IPS-11a (cell line): ENCODE results near the gene NTMT1.
"Not testable (repeated sequence)": the region's sequence is repeated elsewhere in the genome, so short reads cannot be mapped to it uniquely, and the experiment has no call there.

Source experiments
- H3K4me3 ChIP-seq: one replicate; pipeline ENCODE4 v1.5.1; 2013; ENCODE audit warnings: low read depth, low read length, control low read depth

NTMT1 gene

GRCh38 chr9:129635099-129636065 is 9.4 kb downstream of the NTMT1 start:
- H3K4me3 ChIP-seq: no peak overlapping the region

GRCh38 chr9:129636343-129636742 is 10.4 kb downstream of the NTMT1 start:
- H3K4me3 ChIP-seq: not testable (repeated sequence)

DNA sequence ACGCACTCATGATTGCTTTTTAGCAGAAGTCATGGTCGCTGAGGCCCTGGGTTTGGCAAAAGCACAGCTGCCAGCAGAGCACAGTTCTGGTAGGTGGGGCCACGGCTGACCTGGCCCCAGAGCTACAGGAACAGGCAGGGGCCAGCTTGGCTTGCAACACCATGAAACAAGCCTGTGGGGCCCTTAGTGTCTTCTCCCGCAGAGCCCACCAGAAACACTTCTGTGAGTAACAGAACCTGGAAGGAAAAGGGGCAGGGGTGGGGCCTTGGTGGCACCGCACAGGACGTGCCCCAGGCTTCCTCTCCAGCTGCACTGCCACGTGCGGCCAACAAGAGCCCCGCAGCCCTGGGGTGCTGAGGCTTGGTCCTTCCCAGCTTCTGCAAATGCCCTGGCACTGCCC is 11.1 kb downstream of the NTMT1 start:
- no peak overlapping the region for H3K4me3 ChIP-seq

- H3K4me3 ChIP-seq: no peak overlapping the region
Observed at GRCh38 chr9:129637673-129638439, 11.9 kb downstream of the NTMT1 start.

GRCh38 chr9:129639034-129639630 is 13.2 kb downstream of the NTMT1 start:
- H3K4me3 ChIP-seq: no peak overlapping the region

DNA sequence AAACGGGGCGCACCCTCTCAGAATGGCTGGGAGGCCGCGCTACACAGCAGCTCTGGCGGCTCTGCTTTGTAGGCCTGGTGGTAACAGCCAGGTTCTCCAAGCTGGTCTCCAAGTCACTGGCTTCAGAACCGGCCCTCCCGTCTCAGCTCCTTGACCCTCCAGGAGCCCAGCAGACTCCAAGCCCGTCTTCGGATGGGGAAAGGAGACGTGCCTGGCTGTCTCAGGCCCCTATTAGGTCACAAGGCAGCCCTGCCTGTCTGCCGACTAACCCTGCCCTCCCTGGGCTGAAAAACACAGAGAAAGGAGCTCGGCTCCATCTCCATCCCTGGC is 13.8 kb downstream of the NTMT1 start:
- H3K4me3 ChIP-seq: no peak overlapping the region

- no peak overlapping the region for H3K4me3 ChIP-seq
Observed at GRCh38 chr9:129640086-129640870, 14.3 kb downstream of the NTMT1 start.

- peak overlapping the region; percentile 92 for H3K4me3 ChIP-seq
Observed at GRCh38 chr9:129640871-129641749, 15.1 kb downstream of the NTMT1 start.

DNA sequence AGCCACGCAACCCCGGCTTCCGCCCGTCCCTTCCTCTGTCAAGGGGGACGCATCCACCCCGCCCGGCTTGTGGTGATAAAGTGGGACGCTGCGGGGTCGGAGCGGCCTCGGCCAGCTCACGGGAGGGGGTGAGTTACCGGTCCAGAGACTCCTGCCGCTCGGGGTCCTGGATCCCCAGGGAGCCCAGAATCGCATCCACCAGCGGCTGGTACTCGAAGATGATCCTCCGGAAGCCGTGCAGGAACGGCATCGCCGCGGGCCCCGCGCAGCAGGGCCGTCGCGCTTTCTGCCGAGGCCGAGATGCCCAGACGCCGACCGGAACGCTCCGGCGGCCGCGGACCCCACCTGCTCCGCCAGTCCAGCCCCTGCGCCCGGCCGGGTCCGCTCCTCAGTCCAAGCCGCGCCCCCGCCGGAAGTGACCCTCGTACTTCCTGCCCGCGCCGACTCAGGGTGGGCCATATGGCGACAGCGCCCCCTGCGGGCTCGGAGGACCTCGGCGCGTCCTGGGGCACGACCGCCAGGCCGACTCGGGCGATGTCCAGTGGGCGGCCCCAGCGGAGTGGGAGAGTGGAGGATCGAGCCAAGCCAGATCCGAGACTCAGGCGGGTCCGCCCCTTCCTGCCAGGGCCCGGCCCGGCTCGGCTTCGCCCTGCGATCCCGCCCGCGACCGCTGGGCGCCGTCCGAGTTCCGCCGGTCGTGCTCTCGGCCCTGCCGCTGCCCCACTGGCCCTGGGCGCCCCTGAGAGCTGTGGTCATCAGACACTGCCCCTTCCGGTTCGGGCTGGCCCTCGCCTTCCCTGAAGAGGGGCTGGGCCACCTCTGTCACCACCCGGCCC is 16.0 kb downstream of the NTMT1 start, which contains the start of gene ASB6:
Gene ASB6 (minus strand): TSS at position 402 of the 836 bp plus-strand sequence. CDS start 152 bp downstream, at position 250.
- peak within 1 kb of the TSS; percentile 92 for H3K4me3 ChIP-seq

DNA sequence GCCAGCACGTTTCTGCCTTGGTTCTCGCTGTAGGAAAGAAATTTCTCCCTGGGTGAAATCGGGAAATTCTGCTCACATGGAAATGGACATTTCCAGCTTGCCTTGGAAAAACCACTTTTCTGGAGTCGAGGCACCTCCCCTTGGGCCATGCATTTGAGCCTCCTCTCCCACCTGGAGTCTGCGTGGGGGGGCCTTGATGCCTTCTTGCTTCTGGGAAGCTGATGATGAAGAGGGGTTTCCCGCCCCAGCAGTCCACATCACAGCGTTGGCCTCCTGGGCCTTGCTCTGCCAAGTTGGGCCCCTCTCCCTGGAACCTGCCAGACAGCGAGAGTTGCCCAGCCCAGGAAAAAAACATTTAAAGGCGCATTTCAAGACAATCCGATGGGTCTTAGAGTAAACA is 17.7 kb downstream of the NTMT1 start:
- no peak overlapping the region for H3K4me3 ChIP-seq

- H3K4me3 ChIP-seq: no peak overlapping the region
Observed at GRCh38 chr9:129644365-129644764, 18.4 kb downstream of the NTMT1 start.

DNA sequence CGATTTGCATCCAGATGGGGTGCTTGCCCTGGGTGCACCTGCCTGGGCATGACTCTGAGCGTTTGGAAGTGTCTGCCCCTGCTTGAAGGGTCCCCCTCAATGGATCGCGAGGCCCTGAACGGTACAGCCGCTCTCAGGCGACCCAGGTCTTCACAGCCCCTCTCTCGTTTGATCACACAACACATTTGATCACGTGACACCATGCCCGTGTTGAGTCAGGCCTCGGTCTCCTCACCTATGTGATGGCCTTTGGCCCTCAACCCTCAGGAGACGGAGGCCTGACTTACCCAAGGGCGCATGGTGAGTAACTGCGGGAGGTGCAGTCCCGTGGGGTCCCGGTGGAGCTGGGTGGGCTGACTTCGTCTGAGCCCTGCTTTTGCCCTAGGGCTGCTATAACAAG is 18.9 kb downstream of the NTMT1 start:
- H3K4me3 ChIP-seq: no peak overlapping the region

- H3K4me3 ChIP-seq: no peak overlapping the region
Observed at GRCh38 chr9:129646252-129646651, 20.3 kb downstream of the NTMT1 start.

DNA sequence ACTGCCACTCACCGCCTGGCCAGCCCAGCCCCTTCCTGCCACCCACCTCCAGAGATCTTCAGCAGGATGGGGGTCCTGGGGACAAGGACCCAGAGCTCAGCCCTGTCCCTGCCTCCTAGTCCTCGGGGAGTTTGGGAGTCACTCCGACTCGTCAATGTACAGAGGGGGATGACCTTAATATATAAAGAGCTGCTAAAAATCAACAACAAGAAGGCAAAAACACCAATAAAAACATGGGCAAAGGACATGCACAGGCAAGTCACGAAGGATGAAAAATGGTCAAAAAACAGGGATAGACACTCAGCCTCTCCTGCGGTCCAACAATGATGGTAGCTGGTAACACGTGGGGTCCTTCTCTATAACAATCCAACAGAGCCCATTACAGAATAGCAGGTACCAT is 20.7 kb downstream of the NTMT1 start:
- H3K4me3 ChIP-seq: no peak overlapping the region

- H3K4me3 ChIP-seq: no peak overlapping the region
Observed at GRCh38 chr9:129647635-129648034, 21.7 kb downstream of the NTMT1 start.

- no peak overlapping the region for H3K4me3 ChIP-seq
Observed at GRCh38 chr9:129648092-129648763, 22.3 kb downstream of the NTMT1 start.

GRCh38 chr9:129648764-129649115 is 22.8 kb downstream of the NTMT1 start:
- no peak overlapping the region for H3K4me3 ChIP-seq
